Stimulated activated CD4-positive, alpha-beta T cell treated with anti-CD3 and anti-CD28 coated beads, Interleukin-4, amount 100 ng/mL, for 48 hours (primary cell): ENCODE results near the gene MPZ.

ENCODE experiments used
- DNase-seq, 2 donors: peaks; one replicate each; pipeline ENCODE4 v3.0.0-alpha.2; 2020; ENCODE audit warnings: low read depth in 2 of 2

MPZ gene

DNA sequence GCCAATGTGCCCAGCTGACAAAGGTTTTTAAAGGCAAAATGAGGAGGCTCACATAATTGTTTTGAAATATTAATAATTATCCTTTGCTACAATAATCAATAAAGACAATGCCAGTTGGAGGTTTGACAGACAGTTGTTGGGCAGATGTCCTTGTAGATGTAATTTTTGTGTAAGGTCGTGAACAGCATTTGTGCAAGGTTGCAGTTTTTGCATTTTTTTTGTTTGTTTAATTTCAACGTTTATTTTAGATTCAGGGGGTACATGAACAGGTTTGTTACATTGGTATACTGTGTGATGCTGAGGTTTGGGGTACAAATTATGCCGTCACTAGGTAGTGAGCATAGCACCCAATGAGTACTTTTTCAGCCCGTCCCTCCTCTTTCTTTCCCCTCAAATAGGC is 9.3 kb downstream of the MPZ start:
- DNase-seq = no peak

DNA sequence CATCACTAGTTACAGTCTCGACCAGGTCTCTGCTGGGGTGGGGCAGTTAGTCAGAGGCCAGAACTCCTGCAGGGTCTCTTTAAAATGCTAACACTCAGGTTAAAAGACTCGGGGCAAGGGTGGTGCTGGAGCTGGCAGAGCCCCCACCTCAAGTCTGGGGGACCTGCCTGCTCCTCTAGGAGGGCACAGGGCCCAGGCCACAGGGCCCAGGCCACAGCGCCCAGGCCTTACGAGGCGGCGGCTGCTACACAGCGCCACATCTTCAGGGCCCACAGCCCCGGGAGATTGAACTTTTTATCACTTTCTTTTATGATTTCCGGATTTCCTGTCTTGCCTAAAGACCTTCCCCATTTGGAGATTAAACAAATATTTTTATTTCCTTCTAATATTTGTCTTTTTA is 10.4 kb downstream of the MPZ start:
- DNase-seq = no peak

DNA sequence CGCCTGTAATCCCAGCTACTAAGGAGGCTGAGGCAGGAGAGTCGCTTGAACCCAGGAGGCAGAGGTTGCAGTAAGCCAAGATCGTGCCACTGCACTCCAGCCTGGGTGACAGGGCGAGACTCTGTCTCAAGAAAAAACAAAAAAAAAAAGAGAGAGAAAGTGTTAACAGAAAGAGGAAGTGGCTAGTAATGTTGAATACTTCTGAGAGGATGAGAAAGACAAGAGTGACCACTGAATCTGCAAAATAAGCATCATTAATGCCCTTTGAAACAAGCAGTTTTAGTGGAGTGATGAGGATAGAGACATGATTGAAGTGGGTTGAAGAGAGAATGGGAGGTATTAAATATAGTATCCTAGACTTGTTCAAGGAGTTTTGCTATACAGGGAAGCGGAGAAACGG is 11.7 kb downstream of the MPZ start:
- DNase-seq = no peak

DNA sequence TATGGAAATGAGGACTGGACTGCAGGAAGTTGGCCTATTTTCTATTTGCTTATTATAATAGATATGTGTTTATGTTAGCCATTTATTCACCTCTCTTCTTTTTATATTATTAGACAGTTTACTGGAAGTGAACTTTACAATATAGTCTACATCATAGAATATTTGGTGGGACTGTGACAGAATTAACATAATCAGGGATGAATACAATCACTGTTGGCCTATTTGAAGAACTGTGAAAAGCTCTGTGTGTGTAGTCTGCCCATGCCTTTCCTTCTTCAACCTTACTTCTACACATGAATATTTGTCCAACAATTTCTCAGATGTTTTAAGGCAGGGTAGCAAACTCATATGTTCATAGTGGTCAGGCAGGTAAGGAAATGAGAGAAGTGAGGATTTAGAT is 12.4 kb downstream of the MPZ start:
- no peak for DNase-seq

DNA sequence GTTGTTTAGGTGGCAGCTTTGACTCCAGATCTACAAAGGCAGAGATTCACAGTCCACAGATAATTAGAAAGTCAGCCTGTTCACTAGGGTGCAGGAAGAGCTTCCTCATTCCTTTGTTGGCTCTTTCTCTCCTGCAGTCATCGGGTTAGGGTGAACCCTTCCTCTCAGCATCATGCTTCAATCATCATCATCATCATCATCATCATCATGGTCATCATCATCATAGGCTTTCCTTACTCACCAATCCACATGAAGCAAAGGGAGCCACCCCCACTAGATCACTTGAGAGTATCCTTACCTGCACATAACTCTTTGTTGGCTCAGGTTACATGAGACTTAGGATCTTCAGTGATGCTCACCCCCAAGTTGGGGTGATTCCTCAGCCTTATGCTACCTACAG is 19.0 kb downstream of the MPZ start:
- DNase-seq = no peak

DNA sequence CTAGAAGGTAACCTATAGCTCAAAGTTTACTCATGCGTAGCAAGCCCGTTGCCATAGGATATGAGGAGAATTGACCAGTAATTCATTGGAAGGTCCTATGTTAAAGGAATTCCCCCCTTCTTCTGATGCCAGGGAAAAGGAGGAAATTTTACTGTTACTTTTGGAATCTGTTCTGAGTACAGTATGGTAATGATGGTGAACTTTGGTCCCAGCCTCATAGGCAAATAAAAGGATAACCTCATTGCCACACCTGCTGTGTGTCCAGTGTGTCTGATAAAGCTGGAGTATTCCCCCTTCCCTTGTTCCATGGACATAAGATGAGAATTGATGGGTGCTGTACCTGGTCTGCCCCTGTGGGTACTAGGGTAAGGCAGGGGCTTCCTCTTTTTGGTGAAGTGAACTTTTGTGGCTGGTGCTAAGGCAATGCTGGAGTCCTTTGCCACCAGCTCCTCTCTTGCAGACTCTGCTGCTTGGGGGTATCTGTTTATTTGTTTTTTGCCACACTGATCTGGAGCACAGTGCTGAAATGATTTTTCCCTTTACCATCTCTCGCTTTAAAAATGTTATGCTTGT is 22.2 kb downstream of the MPZ start:
- DNase-seq = no peak

DNA sequence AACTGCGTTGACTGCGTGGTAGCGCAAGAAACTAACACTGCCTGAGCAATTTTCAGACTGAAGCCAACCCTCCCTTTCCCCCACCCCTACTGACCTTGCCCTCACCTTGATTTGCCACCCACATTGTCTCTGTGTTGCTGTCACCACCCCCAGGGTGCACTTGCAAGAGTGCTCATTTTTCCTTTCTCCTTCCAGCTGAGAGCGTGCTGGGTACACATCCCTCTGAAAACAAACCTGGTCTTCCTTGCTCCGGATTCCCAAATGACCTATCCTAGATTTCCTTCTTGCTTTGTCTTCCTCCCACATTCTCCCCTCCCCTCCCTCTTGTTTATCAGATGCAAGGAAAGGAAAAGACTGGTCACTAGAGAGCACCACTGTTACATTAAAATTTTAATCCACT is 24.2 kb downstream of the MPZ start:
- no peak for DNase-seq

DNA sequence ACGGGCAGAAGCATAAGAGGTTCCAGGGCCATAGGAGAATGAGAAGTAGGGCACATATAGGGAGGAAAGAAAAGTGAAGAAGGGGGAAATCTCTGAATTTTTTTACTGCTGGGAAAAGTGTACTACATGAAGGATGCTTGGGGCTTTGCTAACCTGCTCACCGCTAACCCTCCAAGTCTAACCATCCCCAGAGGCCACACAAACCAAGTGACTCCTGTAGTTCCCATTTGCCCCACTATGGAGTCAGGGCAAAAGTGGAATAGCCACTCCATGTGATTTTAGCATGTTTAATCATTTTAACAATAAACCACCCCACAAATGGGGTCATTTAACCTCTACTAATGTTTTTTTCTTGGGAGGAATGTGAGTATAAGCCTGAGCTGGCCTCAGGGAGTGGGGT is 24.7 kb downstream of the MPZ start:
- DNase-seq = no peak

DNA sequence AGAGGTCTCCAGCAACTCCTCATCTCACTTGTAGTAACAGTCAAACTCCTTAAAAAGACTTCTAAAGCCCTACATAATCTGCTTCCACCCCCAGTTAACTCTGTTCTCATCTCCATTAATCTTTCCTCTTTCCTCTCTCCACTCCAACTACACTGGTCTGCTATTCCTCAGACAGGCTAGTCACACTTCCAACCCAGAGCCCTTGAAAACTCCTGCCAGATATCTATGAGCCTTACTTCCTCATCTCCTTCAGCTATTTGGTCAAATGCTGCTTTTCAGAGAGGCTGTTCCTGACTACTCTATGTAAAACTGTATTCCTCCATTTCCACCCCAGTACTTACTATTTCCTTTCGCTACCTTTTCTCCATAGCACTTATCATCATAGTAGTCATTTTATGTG is 26.8 kb downstream of the MPZ start:
- no peak for DNase-seq

DNA sequence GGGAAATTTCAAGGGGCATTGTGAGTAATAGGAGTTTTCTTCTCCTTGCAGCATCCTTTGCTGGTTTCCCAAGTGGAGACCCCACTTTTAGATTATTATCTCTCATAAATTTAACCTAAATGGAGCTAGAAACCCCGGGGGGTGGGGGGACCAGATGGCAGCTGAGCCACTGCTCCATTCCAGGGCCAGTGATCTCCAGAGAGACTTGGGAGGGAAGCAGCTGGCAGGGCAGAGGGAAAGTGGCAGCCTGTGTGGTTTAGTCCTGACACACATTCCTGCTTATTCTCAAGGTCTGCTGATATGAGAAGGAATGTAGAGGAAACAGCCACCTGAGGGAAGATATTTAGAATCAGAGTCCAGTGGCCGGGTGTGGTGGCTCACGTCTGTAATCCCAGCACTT is 34.9 kb downstream of the MPZ start:
- no peak for DNase-seq

DNA sequence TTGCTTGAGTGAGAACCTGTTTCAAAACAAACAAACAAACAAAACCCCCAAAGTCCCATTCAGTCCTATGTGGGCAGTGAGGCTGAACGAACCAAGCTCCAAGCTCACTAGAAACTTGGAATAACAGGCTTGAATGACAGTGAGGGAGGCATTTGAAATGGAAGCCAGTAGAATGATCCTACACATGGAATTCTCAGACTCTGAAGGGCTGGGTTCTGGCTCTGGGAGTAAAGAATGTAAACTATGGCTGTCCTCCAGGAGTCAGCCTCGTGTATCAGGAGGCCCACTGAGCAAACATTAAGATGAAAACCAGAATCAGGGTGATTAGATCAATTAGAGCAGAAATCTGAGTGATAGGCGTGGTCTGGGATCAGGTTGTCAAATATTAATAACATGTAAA is 36.4 kb downstream of the MPZ start:
- DNase-seq = no peak

DNA sequence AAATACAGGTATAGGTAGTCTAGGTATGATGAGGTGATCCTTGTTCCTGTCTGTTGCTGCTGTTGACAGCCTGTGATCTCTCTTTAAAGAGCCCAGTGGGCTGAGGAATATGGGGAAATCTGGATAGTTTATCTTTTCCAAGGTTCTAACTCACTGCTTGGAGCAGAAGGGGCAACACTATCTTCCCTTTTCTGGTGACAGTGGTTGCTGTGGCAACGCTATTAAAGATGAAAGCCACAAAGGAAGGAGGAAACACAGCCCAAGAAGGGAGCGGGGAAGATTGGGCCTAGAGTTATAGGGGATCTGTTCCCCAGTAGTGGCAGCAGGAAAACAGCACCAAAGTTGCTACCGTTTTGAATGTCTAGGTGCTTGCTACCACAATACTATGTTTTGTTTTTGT is 42.4 kb downstream of the MPZ start:
- no peak for DNase-seq

DNA sequence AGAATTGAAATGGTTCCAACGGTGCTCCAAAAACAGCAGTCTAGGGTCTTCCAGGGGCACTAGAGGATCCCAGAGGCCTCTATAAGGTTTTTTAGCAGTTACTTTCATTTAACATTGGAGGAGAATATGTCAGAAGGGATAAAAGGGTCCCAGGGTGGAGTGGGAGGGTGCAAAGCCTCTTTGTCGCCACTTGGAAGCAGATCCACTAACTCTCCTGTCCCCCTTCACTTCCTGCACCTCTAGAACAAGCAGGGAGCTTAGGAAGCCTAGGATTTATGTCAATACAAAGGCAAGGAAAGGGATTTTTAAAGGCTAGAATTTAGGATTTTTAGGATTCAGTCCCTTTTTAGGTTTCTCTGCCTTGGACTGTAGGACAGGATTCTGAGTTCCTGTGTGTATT is 42.9 kb downstream of the MPZ start:
- DNase-seq = no peak

DNA sequence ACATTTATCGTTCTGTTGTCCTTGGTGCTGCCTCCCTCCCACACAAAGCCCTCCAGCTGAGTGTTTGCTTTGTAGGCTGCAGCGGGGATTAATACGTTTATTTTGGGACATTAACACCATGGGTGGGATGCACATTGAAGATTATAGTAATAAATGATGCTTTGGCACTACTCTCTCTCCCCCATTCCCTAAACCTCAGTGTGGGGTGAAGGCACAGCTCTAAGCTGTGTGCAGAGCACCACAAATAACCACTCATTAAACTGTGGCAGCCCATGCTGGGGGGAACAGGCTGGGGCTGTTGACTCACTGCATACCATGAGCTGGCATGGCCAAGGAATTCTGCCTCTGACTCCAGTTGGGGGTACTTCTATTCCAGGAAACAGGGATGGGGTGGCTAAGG is 43.6 kb downstream of the MPZ start:
- DNase-seq = no peak

DNA sequence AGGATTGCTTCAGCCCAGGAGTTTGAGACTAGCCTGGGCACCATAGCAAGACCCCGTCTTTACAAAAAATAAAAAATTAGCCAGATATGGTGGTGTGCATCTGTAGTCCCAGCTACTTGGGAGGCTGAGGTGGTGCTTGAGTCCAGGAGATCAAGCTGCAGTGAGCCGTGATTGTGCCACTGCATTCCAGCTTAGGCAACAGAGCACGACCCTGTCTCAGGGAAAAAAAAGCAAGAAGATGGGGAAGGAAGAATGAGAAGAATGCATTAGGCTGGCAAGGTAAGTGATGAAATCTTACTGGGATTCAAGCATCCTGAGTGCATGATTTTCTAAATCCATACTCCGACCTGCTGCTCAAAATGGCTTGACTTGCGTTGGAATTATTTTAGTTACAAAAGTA is 44.5 kb downstream of the MPZ start:
- DNase-seq = no peak

DNA sequence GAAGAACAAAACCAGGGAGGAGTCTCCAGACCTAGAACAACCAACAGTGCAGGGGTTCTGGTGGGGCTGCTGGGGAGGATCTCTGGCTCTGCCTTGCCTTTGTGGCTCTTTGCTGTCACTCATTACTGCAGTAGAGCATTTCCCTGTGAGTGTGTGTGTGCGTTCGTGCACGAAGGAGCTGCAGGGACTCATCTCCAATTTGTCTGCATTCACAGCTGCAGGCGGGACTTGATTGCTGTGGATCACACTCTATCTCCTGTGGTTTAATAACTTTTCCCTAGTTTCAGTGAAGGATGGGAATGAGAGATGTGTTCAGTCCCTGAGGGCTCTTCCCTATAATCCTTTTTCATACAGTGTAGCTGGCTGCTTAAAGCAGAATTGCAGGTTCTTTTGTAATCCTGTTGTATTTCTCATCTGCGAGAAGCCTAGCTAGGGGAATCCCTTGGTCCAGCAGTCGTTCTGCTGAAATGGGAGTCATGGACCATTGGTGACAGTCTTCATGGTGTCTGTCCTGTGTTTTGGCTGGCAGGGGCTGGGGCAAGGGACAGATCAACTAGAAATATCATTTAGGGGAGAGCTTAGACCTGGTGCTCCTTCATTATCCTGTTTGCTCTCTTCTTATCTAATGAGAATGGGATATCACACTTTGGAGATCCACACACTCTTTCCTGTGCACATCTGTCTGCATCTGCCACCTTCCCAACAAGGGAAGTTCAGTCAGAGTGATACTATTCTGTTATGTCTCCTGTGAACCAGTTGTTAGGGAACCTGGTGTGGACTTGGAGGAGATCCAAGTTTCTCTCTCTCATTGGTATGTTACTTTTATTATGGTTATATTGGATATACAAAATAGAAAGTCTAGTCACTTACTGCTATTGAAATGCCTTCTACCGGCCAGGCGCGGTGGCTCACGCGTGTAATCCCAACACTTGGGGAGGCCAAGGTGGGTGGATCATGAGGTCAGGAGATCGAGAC is 48.2 kb downstream of the MPZ start:
- no peak for DNase-seq

DNA sequence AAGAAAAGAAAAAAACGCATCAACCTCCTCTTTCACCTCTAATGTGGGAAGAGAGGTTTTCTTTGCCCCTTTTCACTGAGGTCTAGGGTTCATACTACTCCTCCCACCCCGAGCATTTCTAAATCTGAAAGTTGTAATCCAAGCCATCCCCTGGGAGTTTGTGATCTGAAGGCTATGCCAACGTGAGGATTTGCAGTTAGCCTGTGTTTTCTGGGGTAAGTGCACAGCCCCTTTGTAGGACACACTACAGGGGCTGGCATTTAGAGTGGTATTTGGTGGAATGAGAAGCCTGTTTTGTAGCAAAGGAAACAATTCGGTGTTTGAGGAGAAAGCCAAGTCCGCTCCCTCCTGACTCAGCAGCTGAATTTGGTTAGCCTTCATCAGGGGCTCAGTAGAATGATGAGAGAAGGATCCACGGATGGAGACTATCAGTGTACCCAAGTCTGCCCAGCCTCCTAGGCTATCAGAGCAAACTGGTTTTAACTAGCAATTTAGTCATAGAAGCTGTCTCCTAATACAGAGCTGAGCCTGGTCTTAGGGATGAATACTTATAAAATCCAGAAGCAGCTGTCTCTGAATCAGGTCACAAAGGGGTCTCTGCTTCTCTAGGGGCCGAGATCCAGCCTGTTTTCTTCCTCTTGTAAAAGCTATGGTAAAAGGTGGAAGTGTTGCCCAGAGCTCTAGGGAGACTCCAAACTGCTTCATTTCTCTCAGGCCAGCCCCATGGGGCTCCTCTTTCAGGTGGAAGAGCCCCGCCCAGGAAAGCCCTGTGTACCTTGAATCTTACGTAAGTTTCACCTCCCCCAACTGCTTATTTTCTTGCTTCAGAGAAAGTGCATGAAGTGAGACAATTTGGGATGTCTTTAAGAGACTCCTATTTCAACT is 49.1 kb downstream of the MPZ start:
- DNase-seq = no peak

DNA sequence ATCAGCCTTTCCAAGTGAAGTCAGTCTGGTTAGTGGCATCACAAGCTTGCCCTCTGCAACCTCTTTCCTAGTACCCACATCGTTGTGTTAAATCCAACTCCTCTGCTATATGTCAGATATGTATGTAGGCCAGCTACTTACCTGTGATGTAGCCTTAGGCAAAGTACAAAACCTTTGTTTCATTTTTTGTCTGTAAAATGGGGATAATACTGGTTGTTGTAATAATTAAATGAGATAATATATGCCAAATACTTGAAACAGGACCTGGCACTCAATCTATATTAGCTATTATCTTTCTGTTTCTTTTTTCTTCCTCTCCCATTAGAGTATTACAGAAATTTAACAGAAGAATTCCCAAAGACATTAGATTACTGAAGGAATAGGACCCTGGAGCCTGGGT is 50.0 kb downstream of the MPZ start:
- no peak for DNase-seq

DNA sequence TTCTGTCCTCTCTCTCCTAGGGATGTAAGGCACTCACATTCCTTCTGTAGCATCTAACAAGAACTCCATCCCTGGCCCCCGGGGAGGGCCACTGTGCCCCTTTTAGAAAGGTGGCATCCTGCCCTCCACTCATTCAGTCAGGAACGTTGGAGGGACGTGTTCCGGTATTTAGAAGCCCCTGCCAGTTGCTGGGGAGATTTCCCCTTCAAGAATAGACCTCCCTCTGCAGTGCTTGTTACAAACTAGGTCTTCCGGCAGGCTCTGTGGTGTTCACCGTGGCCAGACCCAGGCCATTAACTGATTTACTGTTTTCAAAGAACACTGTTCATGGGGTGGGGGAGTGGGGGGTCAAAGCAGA is 50.4 kb downstream of the MPZ start:
- no peak for DNase-seq

DNA sequence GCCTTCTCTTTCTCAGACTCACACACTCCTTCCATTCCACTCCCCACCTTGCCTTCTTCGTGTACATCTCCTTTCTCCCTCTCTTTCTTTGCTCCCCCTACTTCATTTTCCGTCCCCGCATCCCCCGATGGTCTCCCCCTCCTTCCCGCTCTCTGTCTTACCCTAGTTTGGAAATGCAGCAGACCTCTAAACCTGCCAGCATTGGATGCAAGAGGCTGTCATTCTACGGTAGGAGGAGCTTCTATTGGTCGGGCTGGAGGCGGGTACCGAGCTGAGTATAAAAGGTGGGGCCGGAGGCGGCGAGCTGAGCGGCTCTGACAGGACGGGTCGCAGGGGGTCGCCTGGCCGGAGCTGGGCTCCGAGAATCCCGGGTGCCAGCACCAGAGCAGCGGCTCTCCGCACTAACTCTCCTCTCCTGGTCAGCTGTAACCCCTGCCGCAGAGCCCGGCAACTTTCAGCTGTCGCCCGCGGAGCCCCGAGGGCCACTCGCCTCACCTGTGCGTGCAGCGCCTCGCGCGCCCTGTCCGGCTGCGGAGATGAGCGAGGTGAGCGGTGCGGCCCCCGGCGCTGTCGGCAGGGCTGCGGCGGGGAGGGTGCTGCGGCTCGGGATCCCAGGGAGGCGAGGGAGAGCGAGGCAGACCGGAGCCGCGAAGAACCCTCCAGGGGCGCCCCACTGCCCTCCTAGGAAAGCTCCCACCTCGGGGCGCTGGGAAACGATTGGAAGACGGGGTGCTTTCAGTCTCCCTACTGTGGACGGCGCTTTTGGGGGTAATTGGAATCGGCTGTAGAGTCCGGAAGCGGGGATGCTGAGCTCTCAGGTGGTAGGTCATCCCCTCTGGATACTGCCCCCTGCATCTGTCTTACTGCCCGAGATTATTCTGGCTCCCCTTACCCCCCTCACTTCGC is 51.1 kb downstream of the MPZ start, which contains the start of gene PCP4L1:
PCP4L1 (plus strand) TSS at position 307 of the 906 bp plus-strand sequence; CDS start at position 537, 230 bp downstream.
- DNase-seq = peak; percentile 26 to 36

DNA sequence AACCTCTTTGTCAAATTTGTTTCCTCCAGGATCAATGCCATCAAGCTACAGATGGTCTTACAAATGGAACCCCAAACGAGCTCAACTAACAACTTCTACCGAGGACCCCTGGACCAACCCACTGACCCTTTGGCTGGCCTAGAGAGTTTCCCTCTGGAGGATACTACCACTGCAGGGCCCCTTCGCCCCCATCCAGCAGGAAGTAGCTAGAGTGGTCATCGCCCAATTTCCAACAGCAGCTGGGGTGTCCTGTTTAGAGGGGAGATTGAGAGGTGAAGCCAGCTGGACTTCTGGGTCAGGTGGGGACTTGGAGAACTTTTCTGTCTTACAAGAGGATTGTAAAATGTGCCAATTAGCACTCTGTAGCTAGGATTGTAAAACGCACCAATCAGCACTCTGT is 52.7 kb downstream of the MPZ start:
- DNase-seq = peak in 1 of 2 donors; percentile 9
